Measurements from ENCODE around the gene GALNS.

GALNS gene

GRCh38 chr16:88856828-88857727 is at the start of gene GALNS, which contains the start of gene TRAPPC2L:
GALNS (minus strand) TSS chr16:88856947; CDS start chr16:88856877, 70 bp downstream.
TRAPPC2L (plus strand) TSS chr16:88857127; CDS start chr16:88857151, 24 bp downstream.
- Histone ChIP-seq H3K4me1 (ENCODE audit: control insufficient read depth, insufficient read depth, low read length, unreplicated experiment) (peaks cover 7% of the 10 kb centered on the region), H3K36me3 (ENCODE audit: insufficient read depth, low read length) (peaks cover 3% of the 10 kb centered on the region; the same call in 1 of the 2 replicates), H3K27me3 (ENCODE audit: insufficient read depth, low read length) (no peaks in the 10 kb centered on the region), H3K4me3 (ENCODE audit: low read depth, low read length) (peak within 1 kb of the TSS; percentile 84), H2AFZ (ENCODE audit: low read length, unreplicated experiment) (peak within 1 kb of the TSS; percentile 84), H3K27ac (ENCODE audit: low read depth, low read length) (peak within 1 kb of the TSS; percentile 40; the same call in 1 of the 2 replicates), H3K79me2 (ENCODE audit: control insufficient read depth, insufficient read depth, low read length, unreplicated experiment) (peaks cover 23% of the 10 kb centered on the region)

- Histone ChIP-seq H3K4me1 (ENCODE audit: control insufficient read depth, insufficient read depth, low read length, unreplicated experiment) (no peaks in the 10 kb centered on the region), H3K27ac (ENCODE audit: low read depth, low read length) (no peak overlapping the region), H3K4me3 (ENCODE audit: low read depth, low read length) (no peak overlapping the region), H3K27me3 (ENCODE audit: insufficient read depth, low read length) (no peaks in the 10 kb centered on the region), H3K79me2 (ENCODE audit: control insufficient read depth, insufficient read depth, low read length, unreplicated experiment) (no peaks in the 10 kb centered on the region), H2AFZ (ENCODE audit: low read length, unreplicated experiment) (no peak overlapping the region), H3K36me3 (ENCODE audit: insufficient read depth, low read length) (no peaks in the 10 kb centered on the region)
These were observed 49.3 kb upstream of the GALNS start for GRCh38 chr16:88906020-88906419.

GRCh38 chr16:88905563-88905962 is 48.8 kb upstream of the GALNS start:
- Histone ChIP-seq H2AFZ (ENCODE audit: low read length, unreplicated experiment) (no peak overlapping the region), H3K79me2 (ENCODE audit: control insufficient read depth, insufficient read depth, low read length, unreplicated experiment) (no peaks in the 10 kb centered on the region), H3K27me3 (ENCODE audit: insufficient read depth, low read length) (no peaks in the 10 kb centered on the region), H3K4me1 (ENCODE audit: control insufficient read depth, insufficient read depth, low read length, unreplicated experiment) (no peaks in the 10 kb centered on the region), H3K4me3 (ENCODE audit: low read depth, low read length) (no peak overlapping the region), H3K36me3 (ENCODE audit: insufficient read depth, low read length) (no peaks in the 10 kb centered on the region), H3K27ac (ENCODE audit: low read depth, low read length) (no peak overlapping the region)

- no peaks in the 10 kb centered on the region for H3K4me1 ChIP-seq (ENCODE audit: control insufficient read depth, insufficient read depth, low read length, unreplicated experiment)
- H2AFZ ChIP-seq (ENCODE audit: low read length, unreplicated experiment), result no peak overlapping the region
- H3K27me3 ChIP-seq (ENCODE audit: insufficient read depth, low read length), result no peaks in the 10 kb centered on the region
- H3K79me2 ChIP-seq (ENCODE audit: control insufficient read depth, insufficient read depth, low read length, unreplicated experiment), result no peaks in the 10 kb centered on the region
- no peaks in the 10 kb centered on the region for H3K36me3 ChIP-seq (ENCODE audit: insufficient read depth, low read length)
- H3K27ac ChIP-seq (ENCODE audit: low read depth, low read length), result no peak overlapping the region
- no peak overlapping the region for H3K4me3 ChIP-seq (ENCODE audit: low read depth, low read length)
These were observed 48.1 kb upstream of the GALNS start for GRCh38 chr16:88904676-88905365.

GRCh38 chr16:88903267-88903666 is 46.5 kb upstream of the GALNS start:
- Histone ChIP-seq H3K4me3 (ENCODE audit: low read depth, low read length) (no peak overlapping the region), H3K27me3 (ENCODE audit: insufficient read depth, low read length) (no peaks in the 10 kb centered on the region), H2AFZ (ENCODE audit: low read length, unreplicated experiment) (no peak overlapping the region), H3K4me1 (ENCODE audit: control insufficient read depth, insufficient read depth, low read length, unreplicated experiment) (no peaks in the 10 kb centered on the region), H3K27ac (ENCODE audit: low read depth, low read length) (no peak overlapping the region), H3K79me2 (ENCODE audit: control insufficient read depth, insufficient read depth, low read length, unreplicated experiment) (no peaks in the 10 kb centered on the region), H3K36me3 (ENCODE audit: insufficient read depth, low read length) (no peaks in the 10 kb centered on the region)

- H3K27me3 ChIP-seq (ENCODE audit: insufficient read depth, low read length), result no peaks in the 10 kb centered on the region
- H3K4me3 ChIP-seq (ENCODE audit: low read depth, low read length), result no peak overlapping the region
- H3K4me1 ChIP-seq (ENCODE audit: control insufficient read depth, insufficient read depth, low read length, unreplicated experiment), result no peaks in the 10 kb centered on the region
- H3K27ac ChIP-seq (ENCODE audit: low read depth, low read length), result no peak overlapping the region
- no peaks in the 10 kb centered on the region for H3K36me3 ChIP-seq (ENCODE audit: insufficient read depth, low read length)
- H2AFZ ChIP-seq (ENCODE audit: low read length, unreplicated experiment), result no peak overlapping the region
- H3K79me2 ChIP-seq (ENCODE audit: control insufficient read depth, insufficient read depth, low read length, unreplicated experiment), result no peaks in the 10 kb centered on the region
These were observed 46.0 kb upstream of the GALNS start for GRCh38 chr16:88902744-88903143.

- no peaks in the 10 kb centered on the region for H3K4me1 ChIP-seq (ENCODE audit: control insufficient read depth, insufficient read depth, low read length, unreplicated experiment)
- no peak overlapping the region for H3K27ac ChIP-seq (ENCODE audit: low read depth, low read length)
- H2AFZ ChIP-seq (ENCODE audit: low read length, unreplicated experiment), result no peak overlapping the region
- no peaks in the 10 kb centered on the region for H3K27me3 ChIP-seq (ENCODE audit: insufficient read depth, low read length)
- no peaks in the 10 kb centered on the region for H3K79me2 ChIP-seq (ENCODE audit: control insufficient read depth, insufficient read depth, low read length, unreplicated experiment)
- no peaks in the 10 kb centered on the region for H3K36me3 ChIP-seq (ENCODE audit: insufficient read depth, low read length)
- no peak overlapping the region for H3K4me3 ChIP-seq (ENCODE audit: low read depth, low read length)
These were observed 45.1 kb upstream of the GALNS start for GRCh38 chr16:88901718-88902337.

GRCh38 chr16:88900662-88901052 is 43.9 kb upstream of the GALNS start:
- Histone ChIP-seq H3K4me1 (ENCODE audit: control insufficient read depth, insufficient read depth, low read length, unreplicated experiment) (no peaks in the 10 kb centered on the region), H3K79me2 (ENCODE audit: control insufficient read depth, insufficient read depth, low read length, unreplicated experiment) (no peaks in the 10 kb centered on the region), H2AFZ (ENCODE audit: low read length, unreplicated experiment) (no peak overlapping the region), H3K36me3 (ENCODE audit: insufficient read depth, low read length) (no peaks in the 10 kb centered on the region), H3K27me3 (ENCODE audit: insufficient read depth, low read length) (no peaks in the 10 kb centered on the region), H3K27ac (ENCODE audit: low read depth, low read length) (no peak overlapping the region), H3K4me3 (ENCODE audit: low read depth, low read length) (no peak overlapping the region)

- Histone ChIP-seq H3K27ac (ENCODE audit: low read depth, low read length) (no peak overlapping the region), H3K4me1 (ENCODE audit: control insufficient read depth, insufficient read depth, low read length, unreplicated experiment) (no peaks in the 10 kb centered on the region), H2AFZ (ENCODE audit: low read length, unreplicated experiment) (no peak overlapping the region), H3K36me3 (ENCODE audit: insufficient read depth, low read length) (no peaks in the 10 kb centered on the region), H3K27me3 (ENCODE audit: insufficient read depth, low read length) (no peaks in the 10 kb centered on the region), H3K79me2 (ENCODE audit: control insufficient read depth, insufficient read depth, low read length, unreplicated experiment) (no peaks in the 10 kb centered on the region), H3K4me3 (ENCODE audit: low read depth, low read length) (no peak overlapping the region)
These were observed 43.3 kb upstream of the GALNS start for GRCh38 chr16:88899901-88900661.

Data from ACC112 (cell line).